SK-N-SH treated with all-trans-retinoic acid at 6 μM for 48 hours (cell line): Measurements from ENCODE around the gene NRIP1.

Experiments used
- GLIS3 ChIP-seq: fragments of 250-450 bp; sonication (Bioruptor Pico); IDR thresholded peaks from 2 replicates; pipeline ENCODE4 v1.5.0; 2020; ENCODE audit warnings: mild to moderate bottlenecking, moderate library complexity
- ZNF565 ChIP-seq: fragments of 450-650 bp; formaldehyde crosslinking; conservative IDR thresholded peaks from 2 replicates; pipeline ENCODE4 v1.5.0; 2020; ENCODE audit warnings: low read depth, mild to moderate bottlenecking, moderate library complexity
- TF ChIP-seq, protein P1 (sequence below): fragments of 250-450 bp; sonication (Bioruptor Pico); IDR thresholded peaks from 2 replicates; pipeline ENCODE4 v1.5.1; 2020; ENCODE audit warnings: low read depth, mild to moderate bottlenecking, moderate library complexity

DNA sequence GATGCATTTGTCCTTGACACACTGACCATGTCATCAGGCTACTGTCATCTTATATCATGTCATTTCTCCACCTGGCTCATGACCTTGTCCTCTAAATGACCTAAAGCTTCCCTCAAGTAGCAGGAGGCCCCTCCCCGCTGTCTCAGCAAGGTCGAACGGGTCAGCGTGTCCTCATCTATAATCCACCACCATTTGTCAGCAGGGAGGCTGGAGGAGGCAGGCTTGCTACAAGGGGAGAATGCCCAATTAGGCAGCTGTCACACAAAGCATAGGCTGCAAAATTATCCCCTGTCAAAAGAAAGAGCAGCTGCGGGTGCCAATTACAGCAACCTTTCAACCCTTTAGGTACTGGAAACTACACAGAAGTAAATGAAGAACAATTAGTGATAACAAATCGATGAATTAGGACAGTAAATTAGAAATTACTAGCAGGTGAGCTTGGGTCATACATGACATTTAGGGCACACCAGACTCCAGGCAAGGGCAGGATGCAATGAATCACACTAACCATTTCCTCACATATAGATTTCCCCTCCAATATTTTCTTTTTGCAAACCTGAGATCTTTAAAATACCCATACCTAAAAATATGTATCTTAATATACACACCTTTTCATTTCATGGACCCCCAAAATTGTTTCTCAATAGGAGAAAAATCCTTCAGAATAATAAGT, 61.2 kb downstream of the NRIP1 start:
- TF ChIP-seq, protein P1, sequence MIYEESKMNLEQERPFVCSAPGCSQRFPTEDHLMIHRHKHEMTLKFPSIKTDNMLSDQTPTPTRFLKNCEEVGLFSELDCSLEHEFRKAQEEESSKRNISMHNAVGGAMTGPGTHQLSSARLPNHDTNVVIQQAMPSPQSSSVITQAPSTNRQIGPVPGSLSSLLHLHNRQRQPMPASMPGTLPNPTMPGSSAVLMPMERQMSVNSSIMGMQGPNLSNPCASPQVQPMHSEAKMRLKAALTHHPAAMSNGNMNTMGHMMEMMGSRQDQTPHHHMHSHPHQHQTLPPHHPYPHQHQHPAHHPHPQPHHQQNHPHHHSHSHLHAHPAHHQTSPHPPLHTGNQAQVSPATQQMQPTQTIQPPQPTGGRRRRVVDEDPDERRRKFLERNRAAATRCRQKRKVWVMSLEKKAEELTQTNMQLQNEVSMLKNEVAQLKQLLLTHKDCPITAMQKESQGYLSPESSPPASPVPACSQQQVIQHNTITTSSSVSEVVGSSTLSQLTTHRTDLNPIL (CRISPR knock-in tag), result no peak
- TF ChIP-seq ZNF565 (CRISPR knock-in tag) (no peak), GLIS3 (CRISPR knock-in tag) (no peak)
